IMR-90 (cell line): ENCODE results near the gene CLCN5. TPM values are rescaled to one million over a fixed set of nuclear protein-coding genes. Genes with fewer than 3 reads are reported as not detected.

ENCODE experiments used
- ATAC-seq: fragments of 200-7000 bp; cut with Tn5 transposase; 2 replicates; pipeline ENCODE4 v1.9.1; 2020; ENCODE audit warnings: low read depth, mild to moderate bottlenecking, moderate library complexity
- BruUV-seq: library from RNA; stranded (reverse); fragments of 400-500 nt; replicated peaks from 2 replicates; lab custom pipeline; 2021; lab: Mats Ljungman, UMichigan
- CTCF ChIA-PET: fragments of 300-600 bp; formaldehyde crosslinking; extraction: SDS; loops from one replicate; lab custom pipeline; 2021; ENCODE audit warnings: antibody characterized with exemption; lab: Yijun Ruan, JAX
- POLR2A ChIA-PET: fragments of 300-600 bp; sonication (Branson Sonifier 250); formaldehyde crosslinking; loops from one replicate; lab custom pipeline; 2022; ENCODE audit warnings: antibody characterized with exemption; ENCODE audit not compliant: unreplicated experiment; lab: Charles Lee
- DNase-seq: peaks from one replicate; pipeline ENCODE4 v3.0.0; 2013
- H2AFZ ChIP-seq: replicated peaks from 2 replicates; pipeline ENCODE3; 2013; ENCODE audit warnings: low read length, mild to moderate bottlenecking; ENCODE audit not compliant: poor library complexity
- H2AK5ac ChIP-seq: 2 replicates; pipeline ENCODE4 v1.6.1; 2013; ENCODE audit warnings: low read depth, low read length, inconsistent platforms
- H2AK9ac ChIP-seq: replicated peaks from 2 replicates; pipeline ENCODE3; 2013; ENCODE audit warnings: mild to moderate bottlenecking, low read depth, low read length, moderate library complexity; ENCODE audit not compliant: poor library complexity
- H2BK120ac ChIP-seq: 2 replicates; pipeline ENCODE4 v1.6.1; 2013; ENCODE audit warnings: low read depth, low read length, inconsistent platforms
- H2BK15ac ChIP-seq: 3 replicates; pipeline ENCODE4 v1.6.1; 2013; ENCODE audit warnings: low read depth, low read length, inconsistent platforms
- H2BK20ac ChIP-seq: 2 replicates; pipeline ENCODE4 v1.6.1; 2013; ENCODE audit warnings: low read depth, mild to moderate bottlenecking, inconsistent platforms, low read length, moderate library complexity
- H2BK5ac ChIP-seq: 2 replicates; pipeline ENCODE4 v1.6.1; 2013; ENCODE audit warnings: mild to moderate bottlenecking, low read depth, low read length, inconsistent platforms; ENCODE audit not compliant: poor library complexity, severe bottlenecking
- H3K14ac ChIP-seq: replicated peaks from 2 replicates; pipeline ENCODE4 v1.6.1; 2013; ENCODE audit warnings: low read depth, low read length, inconsistent platforms
- H3K18ac ChIP-seq: 2 replicates; pipeline ENCODE4 v1.6.1; 2013; ENCODE audit warnings: low read depth, low read length, control low read depth
- H3K23ac ChIP-seq: 2 replicates; pipeline ENCODE4 v1.6.1; 2013; ENCODE audit warnings: low read depth, low read length, inconsistent platforms
- H3K27ac ChIP-seq: 2 replicates; pipeline ENCODE4 v1.5.1; 2013; ENCODE audit warnings: mild to moderate bottlenecking, control low read depth, low read length; ENCODE audit not compliant: insufficient read depth
- H3K27me3 ChIP-seq: 2 replicates; pipeline ENCODE4 v1.6.1; 2013; ENCODE audit warnings: low read length; ENCODE audit not compliant: control insufficient read depth, insufficient read depth
- H3K36me3 ChIP-seq: 2 replicates; pipeline ENCODE4 v1.6.1; 2013; ENCODE audit warnings: low read length, mixed read lengths; ENCODE audit not compliant: control insufficient read depth, insufficient read depth
- H3K4ac ChIP-seq: 2 replicates; pipeline ENCODE4 v1.6.1; 2013; ENCODE audit warnings: low read depth, low read length, inconsistent platforms
- H3K4me1 ChIP-seq: 2 replicates; pipeline ENCODE4 v1.6.1; 2013; ENCODE audit warnings: low read length, mixed read lengths; ENCODE audit not compliant: control insufficient read depth, insufficient read depth
- H3K4me2 ChIP-seq: 2 replicates; pipeline ENCODE4 v1.6.1; 2013; ENCODE audit warnings: low read depth, mild to moderate bottlenecking, control low read depth, low read length, moderate library complexity
- H3K4me3 ChIP-seq: 2 replicates; pipeline ENCODE4 v1.5.1; 2013; ENCODE audit warnings: low read depth, mild to moderate bottlenecking, control low read depth, low read length, moderate library complexity; ENCODE audit not compliant: insufficient read depth
- H3K56ac ChIP-seq: 2 replicates; pipeline ENCODE4 v1.6.1; 2013; ENCODE audit warnings: low read length, inconsistent platforms; ENCODE audit not compliant: insufficient read depth; ENCODE audit errors: extremely low read depth
- H3K79me1 ChIP-seq, 2 experiments: 2 replicates each; pipeline ENCODE4 v1.6.1; 2013; ENCODE audit warnings: low read length in 2 of 2, inconsistent platforms in 1 of 2, low read depth in 1 of 2
- H3K9ac ChIP-seq: 2 replicates; pipeline ENCODE4 v1.6.1; 2013; ENCODE audit warnings: low read depth, low read length, control low read depth
- H3K9me1 ChIP-seq: 2 replicates; pipeline ENCODE4 v1.6.1; 2013; ENCODE audit warnings: low read length, inconsistent platforms; ENCODE audit not compliant: insufficient read depth
- H3K9me3 ChIP-seq: 2 replicates; pipeline ENCODE4 v1.6.1; 2013; ENCODE audit warnings: low read length; ENCODE audit not compliant: control insufficient read depth, insufficient read depth
- H4K20me1 ChIP-seq: 2 replicates; pipeline ENCODE4 v1.6.1; 2013; ENCODE audit warnings: low read length, inconsistent platforms; ENCODE audit not compliant: insufficient read depth
- H4K5ac ChIP-seq: 2 replicates; pipeline ENCODE4 v1.6.1; 2013; ENCODE audit warnings: mild to moderate bottlenecking, low read depth, low read length, control low read depth
- H4K8ac ChIP-seq, 2 experiments: 2 replicates each; pipeline ENCODE4 v1.6.1; 2013; ENCODE audit warnings: low read depth in 2 of 2, low read length in 2 of 2, control low read depth in 1 of 2, inconsistent platforms in 1 of 2
- H4K91ac ChIP-seq: 2 replicates; pipeline ENCODE4 v1.6.1; 2013; ENCODE audit warnings: low read depth, low read length, inconsistent platforms; ENCODE audit not compliant: insufficient read depth
- BHLHE40 ChIP-seq: fragments of 150-350 bp; IDR thresholded peaks from 2 replicates; pipeline ENCODE4 v1.6.1; 2016; ENCODE audit warnings: mild to moderate bottlenecking, low read depth, low read length
- CEBPB ChIP-seq: IDR thresholded peaks from 2 replicates; pipeline ENCODE4 v1.6.1; 2012; ENCODE audit warnings: low read depth, low read length, improper control_type of control experiment
- CHD1 ChIP-seq: IDR thresholded peaks from 2 replicates; pipeline ENCODE4 v1.6.1; 2012; ENCODE audit warnings: low read depth, low read length, improper control_type of control experiment
- CTCF ChIP-seq: conservative IDR thresholded peaks from 2 replicates; pipeline ENCODE4 v1.5.1; 2012; ENCODE audit warnings: mild to moderate bottlenecking, low read depth, low read length, improper control_type of control experiment
- ELK1 ChIP-seq: fragments of 150-350 bp; IDR thresholded peaks from 2 replicates; pipeline ENCODE4 v1.6.1; 2016; ENCODE audit warnings: low read depth, mild to moderate bottlenecking, low read length, moderate library complexity, borderline replicate concordance
- FOS ChIP-seq: fragments of 150-350 bp; IDR thresholded peaks from 2 replicates; pipeline ENCODE4 v1.6.1; 2016; ENCODE audit warnings: low read depth, low read length
- MAFK ChIP-seq: IDR thresholded peaks from 2 replicates; pipeline ENCODE4 v1.6.1; 2012; ENCODE audit warnings: low read depth, low read length, improper control_type of control experiment
- MAZ ChIP-seq: IDR thresholded peaks from 2 replicates; pipeline ENCODE4 v1.6.1; 2012; ENCODE audit warnings: low read depth, mild to moderate bottlenecking, low read length, improper control_type of control experiment, moderate library complexity, borderline replicate concordance
- MXI1 ChIP-seq: IDR thresholded peaks from 2 replicates; pipeline ENCODE4 v1.6.1; 2012; ENCODE audit warnings: low read depth, mild to moderate bottlenecking, low read length, moderate library complexity, borderline replicate concordance
- NFE2L2 ChIP-seq: fragments of 150-350 bp; IDR thresholded peaks from 2 replicates; pipeline ENCODE4 v1.6.1; 2016; ENCODE audit warnings: low read depth, mild to moderate bottlenecking, low read length
- POLR2A ChIP-seq: IDR thresholded peaks from 2 replicates; pipeline ENCODE4 v1.6.1; 2012; ENCODE audit warnings: mild to moderate bottlenecking, low read depth, low read length
- RAD21 ChIP-seq: IDR thresholded peaks from 2 replicates; pipeline ENCODE4 v1.6.1; 2012; ENCODE audit warnings: low read length, improper control_type of control experiment
- RCOR1 ChIP-seq: IDR thresholded peaks from 2 replicates; pipeline ENCODE4 v1.6.1; 2012; ENCODE audit warnings: mild to moderate bottlenecking, low read length, improper control_type of control experiment; ENCODE audit not compliant: insufficient replicate concordance
- RFX5 ChIP-seq: IDR thresholded peaks from 2 replicates; pipeline ENCODE4 v1.8.0; 2012; ENCODE audit warnings: low read depth, mild to moderate bottlenecking, low read length, moderate library complexity
- SMC3 ChIP-seq: fragments of 150-350 bp; IDR thresholded peaks from 2 replicates; pipeline ENCODE4 v1.6.1; 2016; ENCODE audit warnings: low read depth, mild to moderate bottlenecking, antibody characterized with exemption, low read length, moderate library complexity
- USF2 ChIP-seq: fragments of 150-350 bp; IDR thresholded peaks from 2 replicates; pipeline ENCODE4 v1.6.1; 2017; ENCODE audit warnings: mild to moderate bottlenecking, antibody characterized with exemption, low read length, low read depth
- WGBS, 2 experiments: methylation state at CpG; one replicate each; pipeline versions ENCODE4 v1.1.5 to v1.1.7; 2013; ENCODE audit warnings: missing lambda C conversion rate in 2 of 2; ENCODE audit not compliant: insufficient read length in 1 of 2; ENCODE audit errors: extremely low coverage in 2 of 2; 5-methylcytosine and 5-hydroxymethylcytosine counted together
- dilution Hi-C: fragments of 300-500 bp; cut with HindIII; formaldehyde crosslinking; loops from one replicate; pipeline ENCODE4 v1.14.3; 2018; ENCODE audit warnings: low sequenced_read_pairs; ENCODE audit not compliant: unreplicated experiment
- in situ Hi-C: fragments of 300-500 bp; cut with MboI; formaldehyde crosslinking; loops from 3 replicates; pipeline ENCODE4 v1.14.3; 2019; ENCODE audit warnings: low sequenced_read_pairs, inconsistent platforms, mixed read lengths
- intact Hi-C: fragments of 100-400 bp; cut with micrococcal nuclease; formaldehyde crosslinking; loops from 2 replicates; pipeline ENCODE4 v1.10.0; 2022
- polyA plus RNA-seq, 3 experiments: library from polyadenylated mRNA; depleted of rRNA; stranded (reverse); fragments of >200 nt; gene quantifications; 2 replicates each; pipeline ENCODE4 v1.2.3, GENCODE V29; 2012; ENCODE audit warnings: low replicate concordance in 1 of 3
- total RNA-seq: library from RNA; depleted of rRNA; stranded (reverse); fragments of >200 nt; gene quantifications from 2 replicates; pipeline ENCODE4 v1.2.3, GENCODE V29; 2012

The CLCN5 gene
- total and polyA plus RNA-seq, 2 of the 4 experiments (the other 2 are of a cell fraction) = 1.4 to 5.9 TPM

GRCh38 chrX:50082741-50083140 lies 160.3 kb downstream of the CLCN5 start:
- ChIA-PET POLR2A (no interaction called here), CTCF (no interaction called here)
- Histone ChIP-seq H3K18ac (no peak overlapping the region), H2BK15ac (no peak overlapping the region), H3K9ac (no peak overlapping the region), H3K4me1 (no peaks in the 10 kb centered on the region), H3K4me3 (no peak overlapping the region), H3K14ac (no peak overlapping the region), H3K4ac (no peak overlapping the region), H3K9me1 (no peaks in the 10 kb centered on the region), H4K8ac (no peak overlapping the region), H2AK9ac (no peak overlapping the region), H2BK5ac (no peak overlapping the region), H3K36me3 (no peaks in the 10 kb centered on the region), H4K5ac (no peak overlapping the region), H4K20me1 (no peaks in the 10 kb centered on the region), H4K91ac (no peak overlapping the region), H3K4me2 (no peak overlapping the region), H3K56ac (no peak overlapping the region), H2BK120ac (no peak overlapping the region), H3K27me3 (no peaks in the 10 kb centered on the region), H3K79me1 (no peaks in the 10 kb centered on the region), H2AK5ac (no peak overlapping the region), H2AFZ (no peak overlapping the region), H3K23ac (no peak overlapping the region), H2BK20ac (no peak overlapping the region), H3K27ac (no peak overlapping the region), H3K9me3 (no peaks in the 10 kb centered on the region)
- DNase-seq = no peak
- in situ Hi-C loops (no loop called here), intact Hi-C loops (no loop called here), dilution Hi-C loops (no loop called here)
- no peak for ATAC-seq
- BruUV-seq = no TSS peak
- no CpG with 5 or more reads among the region's 2 CpGs for WGBS, 2 experiments
- TF ChIP-seq USF2 (no peak), CEBPB (no peak), FOS (no peak), MAZ (no peak), MXI1 (no peak), MAFK (no peak), RCOR1 (no peak), RAD21 (no peak), RFX5 (no peak), ELK1 (no peak), CTCF (no peak), NFE2L2 (no peak), CHD1 (no peak), BHLHE40 (no peak), SMC3 (no peak), POLR2A (no peak)
